ENCODE measurements around the gene SERINC1.

DNA sequence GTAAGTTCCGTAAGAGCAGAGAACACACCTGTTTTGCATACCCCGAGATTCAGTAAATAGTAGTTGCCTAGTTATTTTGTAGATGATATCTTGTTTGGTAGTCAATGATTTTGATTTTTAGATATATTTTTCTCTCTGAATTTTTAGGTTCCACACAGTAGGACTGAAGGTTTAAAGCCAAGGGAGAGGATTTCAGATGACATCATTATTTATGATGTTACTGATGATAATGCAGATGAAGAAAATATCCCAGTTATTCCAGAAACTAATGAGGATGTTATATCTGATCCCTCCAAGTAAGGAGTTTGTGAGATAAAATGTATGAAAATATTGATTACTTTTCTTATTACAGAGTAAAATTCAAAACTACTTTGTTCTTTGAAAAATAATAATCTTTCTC lies 49.6 kb downstream of the SERINC1 start:
- TF ChIP-seq, protein P1, sequence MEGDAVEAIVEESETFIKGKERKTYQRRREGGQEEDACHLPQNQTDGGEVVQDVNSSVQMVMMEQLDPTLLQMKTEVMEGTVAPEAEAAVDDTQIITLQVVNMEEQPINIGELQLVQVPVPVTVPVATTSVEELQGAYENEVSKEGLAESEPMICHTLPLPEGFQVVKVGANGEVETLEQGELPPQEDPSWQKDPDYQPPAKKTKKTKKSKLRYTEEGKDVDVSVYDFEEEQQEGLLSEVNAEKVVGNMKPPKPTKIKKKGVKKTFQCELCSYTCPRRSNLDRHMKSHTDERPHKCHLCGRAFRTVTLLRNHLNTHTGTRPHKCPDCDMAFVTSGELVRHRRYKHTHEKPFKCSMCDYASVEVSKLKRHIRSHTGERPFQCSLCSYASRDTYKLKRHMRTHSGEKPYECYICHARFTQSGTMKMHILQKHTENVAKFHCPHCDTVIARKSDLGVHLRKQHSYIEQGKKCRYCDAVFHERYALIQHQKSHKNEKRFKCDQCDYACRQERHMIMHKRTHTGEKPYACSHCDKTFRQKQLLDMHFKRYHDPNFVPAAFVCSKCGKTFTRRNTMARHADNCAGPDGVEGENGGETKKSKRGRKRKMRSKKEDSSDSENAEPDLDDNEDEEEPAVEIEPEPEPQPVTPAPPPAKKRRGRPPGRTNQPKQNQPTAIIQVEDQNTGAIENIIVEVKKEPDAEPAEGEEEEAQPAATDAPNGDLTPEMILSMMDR (conservative IDR thresholded peaks at IDR 0.05; ENCODE audit: low read depth, low read length): no peak
- no peak for TF ChIP-seq POLR2A (IDR thresholded peaks at IDR 0.05; ENCODE audit: low read depth, low read length)
- no peak for TF ChIP-seq MXI1 (IDR thresholded peaks at IDR 0.05; ENCODE audit: borderline replicate concordance, low read depth, low read length)
- no peak for TF ChIP-seq RCOR1 (IDR thresholded peaks at IDR 0.05; ENCODE audit: insufficient replicate concordance, low read length)
- TF ChIP-seq, protein P2, sequence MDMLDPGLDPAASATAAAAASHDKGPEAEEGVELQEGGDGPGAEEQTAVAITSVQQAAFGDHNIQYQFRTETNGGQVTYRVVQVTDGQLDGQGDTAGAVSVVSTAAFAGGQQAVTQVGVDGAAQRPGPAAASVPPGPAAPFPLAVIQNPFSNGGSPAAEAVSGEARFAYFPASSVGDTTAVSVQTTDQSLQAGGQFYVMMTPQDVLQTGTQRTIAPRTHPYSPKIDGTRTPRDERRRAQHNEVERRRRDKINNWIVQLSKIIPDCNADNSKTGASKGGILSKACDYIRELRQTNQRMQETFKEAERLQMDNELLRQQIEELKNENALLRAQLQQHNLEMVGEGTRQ (IDR thresholded peaks at IDR 0.05; ENCODE audit: low read depth, low read length): no peak
- no peak for TF ChIP-seq MAFK (IDR thresholded peaks at IDR 0.05; ENCODE audit: low read depth, low read length)
- no peak for TF ChIP-seq SMC3 (IDR thresholded peaks at IDR 0.05; ENCODE audit: low read depth, low read length)
- no peak for TF ChIP-seq RFX5 (IDR thresholded peaks at IDR 0.05; ENCODE audit: low read depth, low read length)
